Endothelial cell of coronary artery (primary cell): Measurements from ENCODE around the gene NFATC1. TPM values are rescaled to one million over a fixed set of nuclear protein-coding genes. Genes with fewer than 3 reads are reported as not detected.

Experiments used
- total RNA-seq: library from RNA; depleted of rRNA; stranded (reverse); fragments of >200 nt; gene quantifications from 2 replicates; pipeline ENCODE4 v1.2.3, GENCODE V29; 2014

Gene NFATC1
- total RNA-seq, result 3.0 and 3.4 TPM in 2 replicates

DNA sequence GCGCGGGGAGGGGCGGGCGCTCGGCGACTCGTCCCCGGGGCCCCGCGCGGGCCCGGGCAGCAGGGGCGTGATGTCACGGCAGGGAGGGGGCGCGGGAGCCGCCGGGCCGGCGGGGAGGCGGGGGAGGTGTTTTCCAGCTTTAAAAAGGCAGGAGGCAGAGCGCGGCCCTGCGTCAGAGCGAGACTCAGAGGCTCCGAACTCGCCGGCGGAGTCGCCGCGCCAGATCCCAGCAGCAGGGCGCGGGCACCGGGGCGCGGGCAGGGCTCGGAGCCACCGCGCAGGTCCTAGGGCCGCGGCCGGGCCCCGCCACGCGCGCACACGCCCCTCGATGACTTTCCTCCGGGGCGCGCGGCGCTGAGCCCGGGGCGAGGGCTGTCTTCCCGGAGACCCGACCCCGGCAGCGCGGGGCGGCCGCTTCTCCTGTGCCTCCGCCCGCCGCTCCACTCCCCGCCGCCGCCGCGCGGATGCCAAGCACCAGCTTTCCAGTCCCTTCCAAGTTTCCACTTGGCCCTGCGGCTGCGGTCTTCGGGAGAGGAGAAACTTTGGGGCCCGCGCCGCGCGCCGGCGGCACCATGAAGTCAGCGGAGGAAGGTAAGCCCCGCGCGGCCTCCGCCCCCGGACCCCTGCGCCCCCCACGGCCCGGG is at the start of gene NFATC1:
NFATC1 (plus strand) TSS at position 170 of the 644 bp plus-strand sequence; CDS start at position 465, 295 bp downstream.

